H1 (cell line): Measurements from ENCODE around the gene C10orf120. TPM values are rescaled to one million over a fixed set of nuclear protein-coding genes. Genes with fewer than 3 reads are reported as not detected.

Experiments used
- polyA plus RNA-seq, 7 experiments: library from polyadenylated mRNA; depleted of rRNA in 3 of 7; stranded (reverse) in 5 of 7; unstranded in 2 of 7; fragments of >200 nt in 5 of 7; fragments of 200-250 nt in 2 of 7; gene quantifications; 1 replicate in 5 of 7; 2 replicates in 1 of 7; 4 replicates in 1 of 7; pipeline versions ENCODE4 v1.2.1 to v1.2.3, GENCODE V29; 2011 to 2013; ENCODE audit warnings: missing spikeins in 2 of 7, mixed read lengths in 2 of 7
- total RNA-seq: library from RNA; stranded (reverse); fragmentation: NEBNext Ultra II Directional; extraction: Animal tissue kit (Norgen Biotek cat#: 25700); gene quantifications from 2 replicates; pipeline ENCODE4 v1.2.1, GENCODE V29; 2021

The C10orf120 gene
- total and polyA plus RNA-seq, 2 of the 8 experiments (the other 6 are each of a cell fraction or from before 2014, with no cell fraction given): not detected

Other genes with a start within 250 kb of the C10orf120 start
- gene ARMS2, start 245.2 kb downstream of the C10orf120 start, total RNA-seq: not detected in 2 replicates
- not detected in 2 replicates for gene ARMS2, start 245.2 kb downstream of the C10orf120 start, polyA plus RNA-seq (2011; rRNA removed)
- 15.8 and 16.5 TPM in 2 replicates for gene HTRA1, start 238.3 kb downstream of the C10orf120 start, total RNA-seq
- 10.9 and 20.1 TPM in 2 replicates for gene HTRA1, start 238.3 kb downstream of the C10orf120 start, polyA plus RNA-seq (2011; rRNA removed)
- not detected in 2 replicates for gene DMBT1, start 139.1 kb downstream of the C10orf120 start, total RNA-seq
- 0.02 and 0.03 TPM in 2 replicates for gene DMBT1, start 139.1 kb downstream of the C10orf120 start, polyA plus RNA-seq (2011; rRNA removed)
- 11.9 and 13.0 TPM in 2 replicates for gene CUZD1, start 146.0 kb upstream of the C10orf120 start, total RNA-seq
- gene CUZD1, start 146.0 kb upstream of the C10orf120 start, polyA plus RNA-seq (2011; rRNA removed): 15.1 and 30.0 TPM in 2 replicates
- 0.50 and 0.73 TPM in 2 replicates for gene FAM24B, start 179.7 kb upstream of the C10orf120 start, total RNA-seq
- gene FAM24B, start 179.7 kb upstream of the C10orf120 start, polyA plus RNA-seq (2011; rRNA removed): 0.55 and 0.56 TPM in 2 replicates
- gene FAM24A, start 210.8 kb upstream of the C10orf120 start, total RNA-seq: not detected in 2 replicates
- gene FAM24A, start 210.8 kb upstream of the C10orf120 start, polyA plus RNA-seq (2011; rRNA removed): not detected in 2 replicates